ENCODE measurements around the gene GALNT3. TPM values are rescaled to one million over a fixed set of nuclear protein-coding genes. Genes with fewer than 3 reads are reported as not detected.

The GALNT3 gene
- polyA plus RNA-seq, 1 donor: 1.3 TPM

DNA sequence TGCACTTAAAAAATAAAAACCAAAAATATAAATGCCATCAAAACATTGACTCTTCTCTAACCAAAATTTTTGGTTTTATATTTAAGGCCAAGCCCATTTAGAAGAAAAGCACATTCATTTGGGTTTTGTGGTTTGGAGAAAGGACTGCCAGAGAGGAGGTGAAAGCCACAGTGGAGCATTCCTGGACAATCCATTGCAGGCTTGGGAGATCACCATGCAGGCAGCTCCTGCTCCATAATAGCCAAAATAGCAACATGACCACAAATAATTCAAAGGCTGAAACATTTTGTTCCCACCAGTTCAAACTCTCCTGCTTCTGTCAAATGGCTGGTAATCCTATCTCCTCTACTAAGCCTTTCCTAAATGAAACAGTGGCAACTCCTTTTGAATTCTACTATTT lies 73.5 kb downstream of the GALNT3 start:
- no peak for DNase-seq

GRCh38 chr2:165718610-165719210 lies 75.3 kb downstream of the GALNT3 start:
- no peak for DNase-seq

DNA sequence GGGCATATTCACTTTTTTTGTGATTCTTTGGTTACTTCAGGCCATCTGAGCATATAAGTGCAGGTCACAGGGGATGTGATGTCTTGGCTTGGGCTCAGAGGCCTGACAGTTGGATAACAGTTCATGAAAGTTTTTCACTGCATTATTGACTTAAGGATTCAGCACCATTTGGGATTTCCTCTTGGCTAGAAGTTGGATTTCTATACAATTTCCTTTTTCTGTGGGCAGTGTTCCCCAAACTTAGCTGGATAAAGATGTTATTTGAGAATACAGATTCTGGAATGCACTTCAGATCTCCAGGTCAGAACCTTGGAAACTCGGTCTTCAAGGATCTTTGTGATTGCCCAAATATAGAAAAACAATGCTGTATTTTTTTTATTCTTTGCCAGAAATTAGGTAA lies 78.0 kb downstream of the GALNT3 start:
- DNase-seq: no peak

DNA sequence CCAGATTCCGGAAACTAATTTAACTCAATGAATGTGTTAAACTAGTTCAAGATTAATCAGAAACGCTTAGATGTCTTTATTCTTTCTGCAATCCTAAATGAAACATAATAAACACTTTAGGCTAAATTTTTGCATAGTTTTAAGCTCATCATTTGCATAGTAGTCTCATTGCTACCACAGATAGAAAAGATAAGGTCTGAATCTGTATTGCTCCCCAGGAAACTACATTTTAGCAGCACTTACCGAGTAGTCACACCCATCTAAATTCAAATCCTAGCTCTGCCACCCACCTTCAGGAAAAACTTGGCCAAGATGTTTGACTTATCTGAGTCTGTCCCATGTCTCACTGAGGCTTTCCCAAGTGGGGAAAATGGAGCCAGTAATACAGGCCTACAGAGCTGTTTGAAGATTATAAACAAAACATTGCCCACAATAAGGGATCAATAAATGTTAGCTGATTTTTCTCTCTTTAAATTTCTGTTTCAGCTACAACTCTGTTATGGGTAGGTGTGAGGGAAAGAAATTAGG lies 87.0 kb downstream of the GALNT3 start:
- no peak for DNase-seq

GRCh38 chr2:165701147-165701546 lies 92.9 kb downstream of the GALNT3 start:
- DNase-seq: no peak

GRCh38 chr2:165700531-165700930 lies 93.5 kb downstream of the GALNT3 start:
- no peak for DNase-seq

- DNase-seq: no peak
Observed at GRCh38 chr2:165699946-165700345, 94.1 kb downstream of the GALNT3 start.

GRCh38 chr2:165698444-165698884 lies 95.6 kb downstream of the GALNT3 start:
- peak; percentile 55 for DNase-seq

DNA sequence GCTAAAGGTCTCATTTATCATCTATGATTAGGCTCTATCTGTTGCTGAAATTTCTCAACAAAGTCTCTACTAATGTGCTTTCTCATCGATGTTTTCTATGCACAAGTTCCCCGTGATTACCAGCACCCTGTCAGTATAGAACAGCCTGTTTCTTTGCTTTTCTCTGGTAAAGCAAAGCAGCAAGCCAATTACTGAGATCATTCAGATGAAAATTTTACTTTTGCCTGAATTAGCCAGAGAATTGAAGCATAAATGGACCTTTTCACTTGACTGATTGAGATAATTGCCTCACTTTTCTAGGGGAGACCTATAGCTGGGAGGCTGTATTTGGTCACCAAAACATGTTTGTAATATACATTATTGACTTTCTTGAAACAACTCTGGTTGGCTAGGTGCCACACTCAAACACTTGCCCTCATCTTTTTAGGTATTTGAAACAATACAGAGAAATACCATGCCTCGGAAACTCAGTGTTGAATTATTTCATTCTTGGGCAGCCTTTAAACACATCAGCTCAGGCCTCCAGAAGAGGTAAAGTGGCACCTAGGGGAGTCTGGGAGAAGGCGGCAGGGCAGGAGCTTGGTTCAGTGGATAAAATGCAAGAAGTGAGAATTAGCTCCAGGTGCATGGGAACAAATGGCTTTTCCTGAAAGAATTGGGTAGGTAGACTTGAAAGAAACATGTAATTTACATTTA lies 96.2 kb downstream of the GALNT3 start:
- no peak for DNase-seq

Other genes with a start within 250 kb of the GALNT3 start
- 20.7 TPM for gene TTC21B, start 159.5 kb upstream of the GALNT3 start, polyA plus RNA-seq (ENCODE audit: insufficient read length)

All from hindlimb muscle (tissue), 1 donor.